NCI-H146 (cell line): ENCODE data around the gene SLC36A1.
A peak's percentile ranks its signal among the peaks of the same experiment; 100 is the strongest.
"Not testable (repeated sequence)": the region's sequence is repeated elsewhere in the genome, so short reads cannot be mapped to it uniquely, and the experiment has no call there.

Experiments used
- DNase-seq: peaks from one replicate; lab custom pipeline; 2025; lab: John Stamatoyannopoulos, UW

The SLC36A1 gene

DNA sequence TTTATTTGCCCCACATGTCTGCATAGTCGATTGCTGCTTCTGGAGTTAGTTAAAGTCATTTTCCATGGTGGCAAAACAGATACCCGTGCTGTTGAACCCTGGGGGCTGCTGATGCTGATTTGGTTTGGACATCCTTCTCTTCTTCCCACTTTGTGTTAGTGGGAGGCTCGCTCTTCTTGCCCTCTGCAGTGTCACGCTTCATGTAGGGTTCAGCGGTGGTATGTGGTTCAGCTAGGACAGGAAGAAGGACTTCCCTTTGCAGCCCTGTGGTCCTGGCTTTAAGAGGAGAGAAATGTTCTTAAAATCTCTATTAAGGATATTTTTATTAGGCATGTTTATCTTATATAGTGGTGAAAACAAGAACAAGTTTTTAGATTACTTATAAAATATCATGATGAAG, 36.2 kb downstream of the SLC36A1 start:
- DNase-seq = no peak

GRCh38 chr5:151487544-151487943, 40.1 kb downstream of the SLC36A1 start:
- DNase-seq = no peak

DNA sequence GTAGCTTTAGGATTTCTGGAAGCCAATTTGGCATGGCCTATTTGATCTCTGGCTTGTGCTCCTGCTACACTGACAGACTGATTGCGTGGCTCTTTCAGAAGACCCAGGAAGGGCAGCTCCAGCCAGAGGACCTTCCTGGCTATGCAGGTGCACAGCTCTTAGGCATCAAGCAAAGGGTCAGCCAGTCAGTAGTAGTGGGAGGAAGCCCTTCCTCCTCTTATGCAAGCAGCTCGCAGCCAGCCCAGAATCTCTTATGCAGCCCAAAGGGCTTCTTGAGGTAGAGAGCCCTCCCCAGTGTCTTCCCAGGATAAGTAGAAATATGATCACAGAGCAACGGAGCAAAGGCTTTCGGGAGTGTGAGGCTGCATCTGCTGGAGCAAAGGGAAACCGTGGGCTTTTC, 43.2 kb downstream of the SLC36A1 start:
- DNase-seq = no peak

- no peak for DNase-seq
These were observed 43.7 kb downstream of the SLC36A1 start for GRCh38 chr5:151491062-151491461.

- no peak for DNase-seq
These were observed 45.3 kb downstream of the SLC36A1 start for GRCh38 chr5:151492729-151493128.

- no peak for DNase-seq
These were observed 46.3 kb downstream of the SLC36A1 start for GRCh38 chr5:151493665-151494064.

- DNase-seq = no peak
These were observed 47.9 kb downstream of the SLC36A1 start for GRCh38 chr5:151495320-151495719.

- DNase-seq = no peak
These were observed 48.7 kb downstream of the SLC36A1 start for GRCh38 chr5:151496041-151496484.

GRCh38 chr5:151497391-151498002, 50.1 kb downstream of the SLC36A1 start:
- DNase-seq = no peak

GRCh38 chr5:151498395-151499155, 51.2 kb downstream of the SLC36A1 start:
- DNase-seq = no peak

GRCh38 chr5:151499501-151500035, 52.2 kb downstream of the SLC36A1 start:
- DNase-seq = no peak

- DNase-seq = no peak
These were observed 56.6 kb downstream of the SLC36A1 start for GRCh38 chr5:151504006-151504405.

DNA sequence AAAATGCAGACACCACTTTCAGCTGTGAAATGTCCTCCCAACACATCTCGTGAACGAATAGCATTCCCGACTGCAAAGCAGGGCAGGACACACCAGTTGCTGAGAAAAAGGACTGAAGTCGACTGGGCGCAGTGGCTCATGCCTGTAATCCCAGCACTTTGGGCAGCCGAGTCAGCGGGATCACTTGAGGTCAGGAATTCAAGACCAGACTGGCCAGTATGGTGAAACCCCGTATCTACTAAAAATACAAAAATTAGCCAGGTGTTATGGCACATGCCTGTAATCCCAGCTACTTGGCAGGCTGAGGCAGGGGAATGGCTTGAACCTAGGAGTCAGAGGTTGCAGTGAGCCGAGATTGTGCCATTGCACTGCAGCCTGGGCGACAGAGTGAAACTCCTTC, 60.9 kb downstream of the SLC36A1 start:
- DNase-seq = not testable (repeated sequence)

DNA sequence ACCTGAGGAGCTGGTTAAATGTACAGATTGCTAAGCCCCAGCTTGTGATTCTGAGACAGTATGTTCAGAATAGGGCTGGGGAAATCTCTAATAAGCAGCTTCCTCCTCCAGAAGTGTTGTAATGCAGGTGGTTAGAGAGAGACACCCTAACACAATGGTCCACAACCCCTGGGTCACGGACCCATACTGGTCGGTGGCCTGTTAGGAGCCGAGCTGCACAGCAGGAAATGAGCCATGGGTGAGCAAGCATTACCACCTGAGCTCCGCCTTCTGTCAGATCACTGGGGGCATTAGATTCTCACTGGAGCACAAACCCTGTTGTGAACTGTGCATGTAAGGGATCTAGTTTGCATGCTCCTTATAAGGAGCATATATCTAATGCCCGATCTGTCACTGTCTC, 61.8 kb downstream of the SLC36A1 start:
- DNase-seq = peak; percentile 62

DNA sequence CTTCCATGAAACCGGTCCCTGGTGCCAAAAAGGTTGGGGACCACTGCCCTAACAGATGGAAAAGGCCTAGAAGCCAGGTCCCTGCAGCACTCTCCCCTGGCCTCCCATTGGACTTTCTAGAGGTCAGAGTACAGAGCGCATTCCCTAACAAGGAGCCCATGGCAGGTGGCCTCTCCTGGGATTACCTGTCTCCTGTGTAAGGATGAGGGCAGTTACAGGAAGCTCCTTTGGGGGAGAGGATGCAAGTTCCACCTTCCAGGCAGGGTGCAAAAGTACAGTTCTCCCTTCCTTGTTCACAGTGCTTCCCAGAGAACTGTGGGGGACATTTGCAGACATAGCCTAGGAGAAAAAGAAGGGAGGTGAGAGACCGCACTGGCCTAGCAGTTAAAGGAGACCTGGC, 62.4 kb downstream of the SLC36A1 start:
- no peak for DNase-seq

DNA sequence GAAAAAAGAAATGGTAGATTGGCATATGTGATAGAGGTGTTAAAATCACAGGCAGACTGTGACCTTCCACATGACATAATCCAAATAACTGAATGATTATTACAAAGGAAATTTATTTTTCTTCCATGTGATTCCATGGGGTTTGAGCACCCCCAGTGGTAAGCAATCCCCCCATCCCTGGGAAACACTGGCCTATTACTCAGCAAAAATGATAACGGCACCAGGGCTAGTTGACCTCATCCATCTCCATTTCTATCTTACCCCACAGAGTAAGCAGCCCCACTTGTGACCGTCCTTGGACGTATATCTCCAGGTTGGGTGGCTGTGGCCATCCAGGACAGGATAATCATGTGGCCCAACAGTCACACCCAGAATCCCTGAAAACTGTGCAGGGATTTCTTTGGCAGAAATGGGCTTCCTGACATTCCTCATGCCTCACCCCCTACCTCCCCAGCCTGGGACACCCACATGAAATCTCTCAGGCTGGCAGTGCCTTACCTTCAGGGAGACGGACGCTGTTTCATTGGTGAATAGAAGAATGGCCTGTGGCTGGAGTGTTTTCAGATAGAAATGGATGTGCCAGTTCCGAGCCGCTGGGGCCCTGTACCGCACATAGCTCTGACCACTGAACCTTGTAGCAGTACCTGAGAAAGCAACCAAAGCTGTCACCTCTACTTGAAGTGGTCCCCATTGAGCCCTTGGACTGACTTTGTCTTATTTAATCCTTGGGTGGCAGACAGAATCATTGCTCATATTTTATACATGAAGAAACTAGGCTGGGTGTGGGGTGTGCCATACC, 69.9 kb downstream of the SLC36A1 start:
- no peak for DNase-seq

DNA sequence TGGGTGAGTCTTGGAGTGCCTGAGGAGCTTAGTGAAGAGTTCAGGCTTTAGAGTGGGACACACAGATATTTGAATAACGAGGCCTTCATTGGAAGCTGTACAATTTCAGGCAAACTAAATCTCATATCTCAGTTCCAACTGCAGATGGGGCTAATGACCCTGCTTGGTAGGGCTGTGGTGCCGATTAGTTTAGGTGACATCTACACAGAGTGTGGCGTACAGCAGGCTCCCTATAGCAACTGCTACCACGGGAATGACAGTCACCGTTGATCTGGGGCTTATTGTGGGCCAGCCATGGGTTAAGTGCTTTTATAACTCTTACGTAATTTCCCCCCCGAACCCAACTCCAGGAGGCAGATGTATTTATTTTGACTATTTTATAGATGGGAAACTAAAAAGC, 72.9 kb downstream of the SLC36A1 start:
- DNase-seq = no peak

GRCh38 chr5:151522226-151522625, 74.8 kb downstream of the SLC36A1 start:
- DNase-seq = no peak

DNA sequence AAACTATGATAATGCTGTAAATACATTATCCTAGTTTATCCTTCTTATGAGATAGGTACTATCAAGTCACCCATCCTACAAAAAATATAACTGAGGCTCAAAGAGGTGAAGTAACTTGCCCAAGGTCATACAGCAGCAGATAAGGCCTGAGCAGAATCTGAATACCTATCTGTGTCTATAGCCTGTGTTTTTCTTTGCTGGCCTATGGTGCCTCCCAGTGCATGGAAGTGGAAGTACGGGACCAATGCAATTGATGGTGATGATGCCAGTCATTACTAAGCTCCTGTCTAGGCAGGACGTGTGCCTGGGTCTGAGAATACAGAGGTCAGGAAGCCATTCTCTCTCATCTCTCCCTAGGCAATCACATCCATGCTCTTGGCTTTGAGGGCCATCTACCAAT, 75.9 kb downstream of the SLC36A1 start:
- peak; percentile 5 for DNase-seq

DNA sequence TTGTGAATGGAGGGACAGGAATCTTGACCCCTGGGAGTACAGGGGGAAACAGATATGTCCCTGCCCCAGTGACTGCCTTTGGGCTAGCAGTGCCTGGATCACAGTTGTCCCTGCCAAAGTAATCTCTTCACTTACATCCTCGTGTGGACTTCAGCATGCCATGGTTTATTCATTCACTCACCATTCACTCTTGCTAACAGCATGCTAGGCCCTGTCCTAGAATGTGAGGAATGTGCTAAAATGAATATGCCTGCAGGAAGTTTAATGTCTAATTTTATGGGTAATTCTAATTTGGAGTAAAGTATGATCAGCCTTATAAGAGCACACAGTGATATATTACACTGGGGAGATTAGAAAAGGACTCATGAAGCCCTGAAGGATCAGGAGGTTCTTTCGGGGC, 80.8 kb downstream of the SLC36A1 start:
- no peak for DNase-seq

DNA sequence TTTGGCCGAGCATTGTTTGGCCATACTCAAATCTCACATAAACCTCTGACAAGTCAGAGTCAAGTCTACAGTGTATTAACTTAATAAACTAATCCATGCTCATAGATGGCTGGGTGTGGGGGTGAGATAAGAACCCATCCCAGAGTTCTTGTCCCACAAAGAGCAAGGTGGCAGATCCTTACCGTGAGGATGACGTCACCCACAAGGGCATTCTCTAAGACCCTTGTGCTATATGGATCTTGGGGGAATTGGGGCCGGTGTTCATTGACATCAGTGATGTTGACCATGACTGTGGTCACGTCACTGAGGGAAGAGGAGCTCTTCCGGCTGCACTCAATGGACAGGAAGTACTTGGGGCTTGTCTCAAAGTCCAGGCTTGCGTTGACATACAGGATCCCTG, 81.6 kb downstream of the SLC36A1 start:
- DNase-seq = no peak

- DNase-seq = no peak
These were observed 84.2 kb downstream of the SLC36A1 start for GRCh38 chr5:151531581-151531980.

DNA sequence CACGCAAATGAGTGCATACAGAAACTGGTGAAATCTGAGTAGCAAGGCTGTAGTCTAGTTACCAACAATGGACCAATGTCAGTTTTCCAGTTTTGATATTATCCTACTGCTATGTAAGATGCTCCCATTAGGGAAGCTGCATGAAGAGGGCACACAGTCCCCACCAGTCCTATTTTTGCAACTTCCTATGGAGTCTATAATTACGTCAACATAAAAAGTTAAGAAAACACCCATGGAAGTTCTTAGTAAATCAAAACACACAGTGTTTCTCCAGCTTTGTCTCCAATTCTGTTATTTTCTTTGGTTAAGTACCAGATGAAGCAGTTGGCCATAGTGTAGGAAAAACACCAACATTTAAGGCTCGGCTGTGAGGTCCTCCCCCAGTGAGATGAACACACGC, 85.0 kb downstream of the SLC36A1 start:
- no peak for DNase-seq
